ENCODE measurements around the gene RELT. TPM values are rescaled to one million over a fixed set of nuclear protein-coding genes. Genes with fewer than 3 reads are reported as not detected.

The RELT gene
- total RNA-seq, 1 donor from 2014 or later: 3.8 TPM

DNA sequence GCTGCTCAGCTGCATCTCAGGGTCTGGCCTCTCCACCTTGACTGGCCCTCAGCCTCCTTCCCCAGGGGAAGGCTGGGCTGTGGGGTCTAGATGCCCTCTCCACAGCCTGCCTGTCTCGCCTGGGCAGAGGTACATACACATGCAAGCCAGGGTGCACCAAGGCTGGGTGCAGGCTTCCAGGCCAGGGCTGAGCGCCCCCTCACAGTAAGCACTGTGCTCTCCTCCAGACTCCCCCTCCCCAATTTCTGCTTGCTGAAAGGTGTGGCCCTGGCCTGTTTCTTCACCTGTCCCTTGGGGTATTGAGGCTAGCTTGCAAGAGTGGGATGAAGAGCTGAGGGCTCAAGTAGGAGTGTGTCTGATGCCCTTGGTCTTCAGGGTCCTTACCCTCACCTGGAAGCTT lies 22.5 kb downstream of the RELT start:
- intact Hi-C loops (cut with DNase I): no loop called here
- no peak for DNase-seq (ENCODE audit: low spot score)

DNA sequence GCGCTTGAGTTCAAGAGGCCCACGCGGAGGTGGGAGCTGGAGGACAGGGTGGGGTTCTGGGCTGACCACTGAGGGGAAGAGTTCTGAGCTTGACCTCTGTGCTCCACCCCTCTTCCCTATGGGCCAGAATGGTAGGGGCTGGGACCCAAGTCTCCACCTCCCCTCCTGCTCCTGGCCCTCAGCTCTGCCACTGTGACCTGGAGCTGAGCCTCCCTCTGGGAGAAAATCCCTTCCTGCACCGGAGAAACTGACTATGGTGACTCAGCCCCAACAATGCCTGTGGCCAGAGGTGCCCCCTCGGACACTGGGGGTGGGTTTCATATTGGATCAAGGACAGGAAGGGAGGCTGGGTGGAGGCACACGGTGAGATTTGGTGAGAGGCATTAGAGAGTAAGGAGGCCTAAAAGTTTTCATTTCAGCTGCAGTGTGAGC lies 23.0 kb downstream of the RELT start:
- DNase-seq (ENCODE audit: low spot score): no peak
- intact Hi-C loops (cut with DNase I): no loop called here

DNA sequence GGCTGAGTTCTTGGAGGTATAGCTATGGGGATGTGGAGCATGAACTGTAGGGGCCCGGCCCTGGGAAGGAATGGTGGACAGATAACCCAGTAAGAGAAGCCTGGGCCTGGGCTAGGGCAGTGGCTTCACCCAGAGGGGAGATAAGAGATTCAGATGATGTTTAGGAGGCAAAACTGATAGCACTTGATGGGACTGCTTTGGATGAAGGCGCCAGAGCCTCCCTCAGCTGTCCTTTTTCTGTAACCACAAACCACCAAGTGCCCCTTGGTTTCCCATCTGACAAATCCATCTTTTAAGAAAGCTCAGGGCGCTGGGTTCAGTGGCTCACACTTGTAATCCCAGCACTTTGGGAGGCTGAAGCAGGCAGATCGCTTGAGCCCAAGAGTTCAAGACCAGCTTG lies 23.4 kb downstream of the RELT start:
- intact Hi-C loops (cut with DNase I): loop anchor here (10.0 kb wide), 2 partner anchors 195 to 225 kb away; partner anchors contain the start of gene FAM168A
- DNase-seq (ENCODE audit: low spot score): peak; percentile 44

DNA sequence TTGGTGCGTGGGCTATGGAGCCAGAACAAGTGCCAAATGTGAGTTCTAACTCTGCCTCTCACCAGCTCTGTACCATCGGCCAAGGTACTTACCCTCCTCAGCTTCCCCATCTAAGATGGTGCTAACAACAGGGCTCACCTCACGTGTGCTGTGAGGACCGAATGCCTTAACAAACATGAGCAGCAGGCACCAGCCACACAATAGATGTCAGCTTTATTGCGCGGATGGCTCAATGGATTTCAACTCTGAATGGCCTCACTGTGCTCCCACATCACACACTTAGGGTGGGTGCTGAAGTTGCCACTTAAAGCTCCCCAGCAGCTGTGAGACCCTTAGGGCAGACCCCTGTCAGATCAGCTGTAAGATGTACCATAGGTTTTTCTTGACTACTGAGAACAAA lies 24.1 kb downstream of the RELT start:
- intact Hi-C loops (cut with DNase I): loop anchor here (10.0 kb wide), 2 partner anchors 195 to 225 kb away; partner anchors contain the start of gene FAM168A
- DNase-seq (ENCODE audit: low spot score): peak; percentile 65

DNA sequence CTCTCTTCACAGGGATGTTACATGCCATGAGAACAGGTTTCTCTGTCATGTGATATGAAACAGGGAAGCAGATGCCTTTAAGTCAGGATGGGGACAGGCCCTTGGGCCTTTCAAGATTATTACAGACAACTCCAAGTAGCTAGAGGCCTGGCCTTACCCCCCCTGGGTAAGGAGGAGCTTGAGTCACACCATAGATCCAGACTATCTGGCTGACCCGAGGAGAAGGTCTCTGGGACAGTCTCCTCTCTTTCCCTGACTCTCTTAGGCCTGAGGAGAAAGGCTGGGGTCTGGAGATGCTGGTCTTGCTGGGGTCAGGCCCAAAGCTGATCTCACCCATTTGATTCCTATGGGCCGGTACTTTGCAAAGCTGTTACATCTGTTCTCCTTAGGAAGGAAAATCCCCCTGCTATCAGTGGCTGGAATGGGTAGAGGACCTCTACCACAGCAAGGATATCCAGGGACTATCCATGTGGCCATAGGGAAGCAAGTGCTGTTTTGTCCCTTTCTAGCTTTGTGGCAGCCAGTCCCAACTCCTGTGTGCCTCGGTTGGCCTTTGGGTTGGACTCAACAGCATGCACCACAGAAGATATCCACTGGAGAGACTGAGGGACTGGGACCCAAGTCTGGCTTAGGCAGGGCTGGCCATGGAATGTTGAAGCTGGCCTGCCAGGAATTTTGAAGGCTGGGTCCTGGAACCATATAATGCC lies 25.2 kb downstream of the RELT start:
- intact Hi-C loops (cut with DNase I): loop anchor here (10.0 kb wide), 2 partner anchors 193 to 223 kb away; partner anchors contain the start of gene FAM168A
- DNase-seq (ENCODE audit: low spot score): no peak

DNA sequence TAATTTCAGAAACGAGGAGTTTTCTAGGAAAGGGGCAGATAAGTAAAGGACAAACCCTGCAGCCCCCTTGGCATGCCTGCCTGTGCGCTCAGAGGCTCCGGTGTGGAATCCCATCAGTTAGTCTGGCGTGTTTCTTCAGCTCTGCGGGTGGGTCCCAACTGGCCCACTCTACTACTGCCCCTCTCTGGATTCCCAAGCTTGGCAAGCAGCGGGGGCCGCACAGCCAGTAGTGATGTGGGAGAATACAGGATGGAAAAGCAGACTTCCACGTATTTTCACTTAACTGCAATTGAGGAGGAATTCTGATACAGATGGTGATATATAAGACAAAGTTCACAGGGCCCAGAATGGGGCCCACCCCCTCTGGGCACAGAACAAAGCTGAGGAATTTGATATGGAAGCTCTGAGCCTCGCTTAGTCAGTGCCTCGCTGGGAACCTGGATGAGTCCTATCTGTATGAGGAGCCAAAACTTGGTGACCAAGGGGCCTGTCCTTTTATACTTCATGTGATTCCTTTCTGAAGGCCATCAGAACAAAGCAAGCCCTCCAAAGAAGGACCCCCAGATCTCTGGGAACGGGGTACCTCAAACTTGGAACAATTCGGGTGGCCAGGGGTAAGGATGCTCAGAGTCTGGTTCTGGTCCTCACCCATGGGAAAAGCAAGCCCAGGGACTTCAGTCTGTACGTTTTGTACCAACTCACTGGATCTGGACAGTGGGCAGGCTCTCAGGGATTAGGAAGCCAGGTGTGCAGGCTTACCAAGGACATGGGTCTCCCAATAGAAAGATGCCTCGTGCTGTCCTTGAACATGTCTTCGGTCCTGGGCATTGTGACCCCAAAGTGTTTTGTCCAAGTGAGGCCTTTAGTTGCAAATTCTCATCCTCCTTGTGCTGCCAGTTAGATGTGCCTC lies 26.0 kb downstream of the RELT start:
- DNase-seq (ENCODE audit: low spot score): no peak
- intact Hi-C loops (cut with DNase I): loop anchor here (10.0 kb wide), 2 partner anchors 193 to 223 kb away; partner anchors contain the start of gene FAM168A

DNA sequence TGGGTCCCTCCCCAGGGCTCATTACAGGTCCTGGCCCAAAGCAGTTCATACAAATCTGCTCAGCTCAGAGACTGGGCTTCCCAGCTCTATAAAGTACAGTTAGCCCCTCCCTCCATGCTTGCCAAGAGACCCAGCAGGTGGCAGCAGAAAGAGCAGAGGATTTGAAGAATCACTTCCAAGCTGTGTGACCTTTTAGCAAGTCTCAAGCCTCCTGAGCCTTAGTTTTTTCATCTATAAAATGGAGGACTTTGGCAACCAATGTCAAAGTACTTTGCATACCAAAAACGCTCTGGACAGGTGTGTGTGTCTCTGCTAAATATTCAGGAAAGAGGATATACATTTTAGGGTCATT lies 26.6 kb downstream of the RELT start:
- intact Hi-C loops (cut with DNase I): loop anchor here (10.0 kb wide), 2 partner anchors 192 to 222 kb away; partner anchors contain the start of gene FAM168A
- DNase-seq (ENCODE audit: low spot score): no peak

DNA sequence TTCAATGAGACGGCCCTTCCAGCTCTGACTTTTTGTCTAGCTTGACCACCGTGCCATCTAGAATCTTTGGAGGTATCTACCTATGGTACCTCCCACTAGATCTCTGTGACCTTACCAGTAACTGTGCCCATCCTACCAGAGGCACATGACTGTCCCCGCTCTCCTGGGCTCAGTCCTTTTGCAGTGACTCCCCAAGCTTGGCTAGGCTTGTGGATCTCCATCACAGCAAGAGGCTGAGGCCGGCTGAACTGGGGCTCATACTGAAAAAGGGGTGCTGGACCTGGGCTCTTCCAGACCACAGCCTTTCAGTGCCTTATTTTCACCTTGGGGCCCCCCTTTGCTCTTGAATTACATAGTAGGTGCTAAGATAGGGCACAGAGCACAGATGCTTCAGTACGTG lies 27.3 kb downstream of the RELT start:
- DNase-seq (ENCODE audit: low spot score): no peak
- intact Hi-C loops (cut with DNase I): loop anchor here (10.0 kb wide), 2 partner anchors 191 to 221 kb away; partner anchors contain the start of gene FAM168A

DNA sequence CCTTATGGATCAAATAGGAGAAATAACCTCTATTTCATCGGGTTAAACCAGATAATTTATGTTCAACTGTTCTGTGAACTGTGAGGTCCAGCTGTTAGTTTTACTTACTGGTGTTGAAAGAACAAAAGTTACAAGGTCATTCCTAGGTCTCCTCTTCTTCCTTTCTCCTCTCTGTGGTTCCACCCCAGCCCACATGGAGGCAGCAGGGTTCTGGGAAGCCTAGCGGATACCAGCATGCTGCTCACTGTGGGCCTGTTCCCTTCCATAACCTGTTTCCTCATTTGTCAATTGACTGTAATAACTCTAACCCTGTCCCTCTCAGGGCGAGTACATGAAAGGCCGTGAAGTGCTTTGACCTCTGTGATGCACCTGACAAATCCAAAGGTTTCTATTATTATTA lies 27.8 kb downstream of the RELT start:
- no peak for DNase-seq (ENCODE audit: low spot score)
- intact Hi-C loops (cut with DNase I): loop anchor here (1.0 to 10.0 kb wide), 3 partner anchors 191 to 257 kb away; partner anchors contain the start of gene FAM168A

DNA sequence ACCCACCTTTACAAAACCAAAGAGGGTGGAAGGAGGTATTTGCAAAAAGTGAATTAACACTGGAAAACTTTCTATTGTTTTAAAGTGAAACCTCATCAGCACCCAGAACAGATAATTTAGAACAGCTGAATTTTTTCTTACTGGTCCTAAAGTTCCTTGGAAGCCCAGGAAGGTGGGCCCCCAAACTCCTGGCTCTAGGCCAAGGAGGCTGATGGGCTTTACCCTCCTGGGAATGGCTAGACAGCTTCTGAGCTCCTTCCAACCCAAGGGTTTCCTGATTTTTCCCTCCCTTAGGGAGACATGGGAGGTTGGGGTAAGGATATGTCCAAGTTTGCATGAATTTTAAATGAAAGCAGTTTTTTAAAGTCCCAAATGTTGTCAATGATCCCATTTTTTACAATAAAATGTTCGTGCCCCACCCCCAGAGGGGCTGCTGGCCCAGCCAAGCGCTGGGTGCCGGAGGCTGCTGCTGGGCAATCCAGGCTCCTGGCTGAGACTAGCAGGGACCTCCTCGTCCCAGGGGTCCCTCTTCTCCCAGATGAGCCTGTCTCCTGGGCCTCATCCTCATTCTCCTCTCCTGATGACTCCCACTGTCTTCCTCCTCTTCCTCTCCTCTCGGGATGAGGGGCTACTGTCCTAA lies 28.4 kb downstream of the RELT start:
- no peak for DNase-seq (ENCODE audit: low spot score)
- intact Hi-C loops (cut with DNase I): loop anchor here (1.0 to 10.0 kb wide), 3 partner anchors 190 to 257 kb away; partner anchors contain the start of gene FAM168A

DNA sequence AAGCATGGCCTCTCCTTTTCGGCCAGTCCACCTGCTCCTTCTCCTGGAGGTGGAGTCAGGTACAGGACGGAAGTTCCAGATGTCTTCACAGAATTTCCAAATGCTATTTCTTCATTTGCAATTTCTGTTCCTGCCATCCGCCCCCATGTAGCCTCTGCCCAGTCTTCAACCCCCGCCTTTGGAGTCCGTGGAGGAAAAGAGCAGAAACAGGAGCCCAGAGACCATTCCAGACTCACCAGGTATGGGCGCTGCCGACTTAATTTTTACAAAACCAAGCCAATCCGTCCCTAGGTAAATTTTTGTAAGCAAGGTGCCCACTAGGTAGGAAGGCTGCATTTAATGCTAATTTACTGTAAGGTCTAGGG lies 28.9 kb downstream of the RELT start:
- intact Hi-C loops (cut with DNase I): loop anchor here (10.0 kb wide), 2 partner anchors 190 to 220 kb away; partner anchors contain the start of gene FAM168A
- DNase-seq (ENCODE audit: low spot score): no peak

DNA sequence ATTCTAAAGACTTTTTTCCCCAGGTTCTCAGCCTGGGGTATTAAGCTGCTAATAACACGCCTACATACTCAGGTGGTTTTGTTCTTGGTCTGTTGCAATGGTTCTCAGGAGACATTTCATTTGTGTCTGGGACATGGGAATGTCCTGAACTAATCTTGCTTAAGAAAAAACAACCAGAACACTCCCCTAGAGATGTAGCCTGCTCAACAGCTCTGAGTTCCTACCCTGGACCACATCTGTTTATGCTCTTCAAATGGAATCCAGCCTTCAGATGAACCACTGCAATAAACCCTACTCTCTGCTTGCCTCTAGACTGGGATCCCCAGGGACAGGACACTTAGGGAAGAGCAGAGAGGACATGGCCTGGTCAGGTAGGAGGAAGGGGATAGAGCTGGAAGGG lies 29.9 kb downstream of the RELT start:
- intact Hi-C loops (cut with DNase I): loop anchor here (10.0 kb wide), 2 partner anchors 189 to 219 kb away; partner anchors contain the start of gene FAM168A
- DNase-seq (ENCODE audit: low spot score): no peak

DNA sequence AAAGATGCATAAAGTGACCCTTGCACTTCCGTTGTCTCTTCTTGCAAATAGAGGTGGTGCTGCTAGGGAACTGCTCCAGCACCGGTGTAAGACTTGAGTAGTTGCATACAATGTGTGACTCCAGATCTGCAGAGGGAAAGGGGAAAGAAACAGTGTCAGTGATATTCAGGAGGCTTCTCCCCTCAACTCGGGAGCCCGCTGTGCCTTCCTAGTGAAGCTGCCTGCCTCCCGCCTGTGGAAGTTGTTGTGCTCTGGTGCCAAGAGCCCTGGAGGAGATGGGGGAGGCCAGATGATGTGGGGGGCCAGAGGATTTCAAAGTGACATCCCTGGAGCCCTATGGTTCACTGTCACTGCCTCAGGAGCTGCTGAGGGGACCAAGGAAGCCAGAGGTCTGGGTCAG lies 30.4 kb downstream of the RELT start:
- intact Hi-C loops (cut with DNase I): loop anchor here (10.0 kb wide), 2 partner anchors 188 to 218 kb away; partner anchors contain the start of gene FAM168A
- DNase-seq (ENCODE audit: low spot score): no peak

DNA sequence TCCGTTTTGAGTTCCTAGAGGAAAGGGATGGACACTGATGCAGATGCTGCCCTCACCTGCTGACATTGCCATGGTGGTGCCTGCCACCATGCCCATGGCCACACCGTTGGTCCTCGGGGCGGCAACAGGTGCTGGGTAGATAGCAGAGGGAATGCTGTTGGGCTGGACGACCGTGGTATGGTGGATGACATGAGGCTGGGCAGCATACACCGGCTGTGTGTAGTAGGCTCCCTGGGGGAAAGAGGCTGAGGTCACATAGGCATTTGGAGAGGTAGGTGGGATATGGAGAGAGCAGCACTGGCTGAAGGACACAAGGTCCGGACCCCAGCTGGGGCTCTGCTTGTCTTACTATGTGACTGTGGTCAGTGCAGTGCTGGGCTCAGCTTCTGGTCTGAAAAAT lies 33.2 kb downstream of the RELT start:
- intact Hi-C loops (cut with DNase I): loop anchor here (10.0 kb wide), 2 partner anchors 185 to 215 kb away; partner anchors contain the start of gene FAM168A
- DNase-seq (ENCODE audit: low spot score): no peak

DNA sequence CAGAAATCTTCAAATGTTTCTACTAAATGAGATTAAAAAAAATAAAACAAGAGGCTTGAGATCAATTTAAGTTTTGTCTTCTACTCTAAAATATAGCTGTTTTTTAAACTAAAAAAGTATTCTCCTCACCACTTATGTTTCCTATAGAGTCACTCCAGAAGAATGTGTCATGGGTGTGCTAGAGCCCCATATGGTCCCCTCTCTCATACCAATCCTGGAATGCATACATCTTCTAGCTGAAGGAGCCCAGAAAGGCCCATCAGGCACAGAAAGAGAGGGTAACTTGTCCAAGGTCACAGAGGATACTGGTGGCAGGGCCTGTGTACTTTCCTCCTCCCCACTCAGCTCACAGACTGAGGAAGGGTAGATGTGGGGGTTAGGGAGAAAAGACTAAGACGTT lies 34.4 kb downstream of the RELT start:
- no peak for DNase-seq (ENCODE audit: low spot score)
- intact Hi-C loops (cut with DNase I): no loop called here

DNA sequence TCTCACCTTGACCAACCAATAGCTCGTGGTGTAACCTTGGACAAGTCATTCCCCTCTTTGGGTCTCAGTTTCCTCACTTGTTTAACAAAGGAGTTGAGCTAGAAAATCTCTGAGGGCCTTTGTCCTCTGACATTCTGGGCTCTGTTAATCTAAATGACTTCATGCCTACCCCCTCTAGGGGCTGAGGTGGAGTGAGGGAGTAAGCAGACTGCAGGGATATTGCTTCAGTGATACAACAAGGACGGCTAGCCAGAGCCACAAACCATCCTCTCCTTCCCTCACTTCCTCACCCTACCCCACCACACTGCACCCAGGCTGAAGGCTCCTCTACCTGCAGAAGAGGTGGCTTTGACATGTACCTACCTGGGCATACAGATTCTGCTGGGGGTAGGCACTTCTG lies 34.8 kb downstream of the RELT start:
- no peak for DNase-seq (ENCODE audit: low spot score)
- intact Hi-C loops (cut with DNase I): no loop called here

DNA sequence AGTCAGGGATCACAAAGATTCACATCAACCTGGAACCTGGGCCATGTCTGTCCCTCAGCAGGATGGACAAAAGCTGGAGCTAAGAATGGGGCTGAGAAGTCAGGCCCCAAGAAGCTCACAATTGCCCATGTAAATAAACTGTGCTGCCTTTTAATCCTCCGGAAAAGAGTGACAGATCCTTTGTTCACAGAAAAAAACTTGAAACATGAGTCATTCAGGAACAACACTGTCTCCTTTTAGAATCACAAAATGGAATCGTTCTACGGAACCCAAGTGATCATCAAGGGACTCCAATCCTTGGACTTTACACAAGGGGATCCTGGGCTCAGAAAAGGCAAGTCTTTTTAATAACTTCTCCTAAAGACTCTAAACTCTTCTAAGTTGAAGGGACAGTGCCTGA lies 36.1 kb downstream of the RELT start:
- intact Hi-C loops (cut with DNase I): no loop called here
- no peak for DNase-seq (ENCODE audit: low spot score)

DNA sequence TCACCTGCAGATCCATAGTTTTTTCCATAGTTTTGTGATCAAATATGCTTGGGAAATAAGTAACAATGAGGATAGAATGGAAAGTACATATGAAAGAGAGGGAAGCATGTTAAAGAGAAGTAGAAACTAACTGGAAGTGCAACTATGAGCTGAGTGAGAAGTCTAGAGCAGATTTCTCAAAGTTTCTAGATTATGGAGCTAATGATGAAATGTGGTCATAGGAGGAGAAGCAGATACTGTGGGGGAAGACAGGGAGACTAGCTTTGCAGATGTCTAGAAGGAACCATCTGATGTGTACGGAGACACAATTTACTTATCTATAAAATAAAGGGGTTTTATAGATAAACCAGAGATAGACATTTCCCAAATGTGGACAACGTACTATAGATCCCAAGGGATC lies 37.1 kb downstream of the RELT start:
- intact Hi-C loops (cut with DNase I): no loop called here

DNA sequence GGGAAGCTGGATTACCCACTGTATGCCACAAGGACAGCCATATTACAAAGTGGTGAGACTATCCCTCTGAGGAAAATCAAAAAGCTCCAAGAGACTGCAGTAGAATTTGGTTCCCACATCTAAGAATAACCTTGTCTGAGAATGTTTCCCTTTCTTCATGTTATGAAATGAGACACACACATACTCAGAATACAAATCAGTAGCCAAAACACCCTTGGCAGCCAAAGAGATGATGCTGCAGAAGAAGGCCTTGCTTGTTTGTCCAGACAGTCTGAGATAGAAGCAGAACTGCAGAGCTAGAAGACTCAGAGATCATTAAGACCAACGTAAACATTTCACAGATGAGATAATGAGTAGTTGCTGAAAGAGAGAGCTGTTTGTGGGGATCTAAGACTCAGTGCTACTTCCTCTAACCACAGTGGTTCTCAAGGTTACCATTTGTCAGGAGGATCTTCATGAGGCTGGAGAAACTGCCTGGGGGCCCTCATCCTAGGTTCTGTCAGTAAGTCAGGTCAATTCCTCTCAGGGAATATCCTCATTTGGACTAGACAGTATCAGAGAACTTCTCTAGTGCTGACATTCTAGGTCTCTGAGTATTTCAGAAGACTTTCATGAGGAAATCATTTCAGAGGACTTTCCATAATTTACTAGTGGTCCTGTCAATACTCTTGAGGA lies 38.9 kb downstream of the RELT start:
- intact Hi-C loops (cut with DNase I): no loop called here
- no peak for DNase-seq (ENCODE audit: low spot score)

More for the DNA sequence above, 37.1 kb downstream of the RELT start:
- no peak for DNase-seq (ENCODE audit: low spot score)

All from cardiac septum (tissue), 1 donor.